ENCODE results near the gene DES.

The DES gene

GRCh38 chr2:219459460-219460311 is 41.5 kb downstream of the DES start:
- DNase-seq: peak; percentile 70

- no peak for DNase-seq
Observed at GRCh38 chr2:219460424-219460926, 42.3 kb downstream of the DES start.

- DNase-seq: no peak
Observed at GRCh38 chr2:219461047-219461514, 42.9 kb downstream of the DES start.

- DNase-seq: no peak
Observed at GRCh38 chr2:219461669-219462068, 43.5 kb downstream of the DES start.

- no peak for DNase-seq
Observed at GRCh38 chr2:219462349-219462748, 44.2 kb downstream of the DES start.

GRCh38 chr2:219464286-219465032 is 46.3 kb downstream of the DES start:
- no peak for DNase-seq

- no peak for DNase-seq
Observed at GRCh38 chr2:219465659-219466561, 47.7 kb downstream of the DES start.

- no peak for DNase-seq
Observed at GRCh38 chr2:219466816-219467735, 48.9 kb downstream of the DES start.

- DNase-seq: no peak
Observed at GRCh38 chr2:219467736-219468075, 49.5 kb downstream of the DES start.

- DNase-seq: peak; percentile 19
Observed at GRCh38 chr2:219468410-219469185, 50.4 kb downstream of the DES start.

GRCh38 chr2:219469186-219469724 is 51.1 kb downstream of the DES start:
- DNase-seq: peak; percentile 90

GRCh38 chr2:219470429-219470828 is 52.3 kb downstream of the DES start:
- DNase-seq: no peak

- no peak for DNase-seq
Observed at GRCh38 chr2:219471476-219472371, 53.5 kb downstream of the DES start.

- DNase-seq: no peak
Observed at GRCh38 chr2:219472629-219473187, 54.5 kb downstream of the DES start.

- no peak for DNase-seq
Observed at GRCh38 chr2:219473511-219473910, 55.3 kb downstream of the DES start.

GRCh38 chr2:219474285-219475060 is 56.3 kb downstream of the DES start:
- DNase-seq: no peak

- DNase-seq: no peak
Observed at GRCh38 chr2:219475278-219475677, 57.1 kb downstream of the DES start.
